Natural killer cell (primary cell): ENCODE results near the gene GSTP1. TPM values are rescaled to one million over a fixed set of nuclear protein-coding genes. Genes with fewer than 3 reads are reported as not detected.
A peak's percentile ranks its signal among the peaks of the same experiment; 100 is the strongest.

Experiments
- ATAC-seq, 3 donors: fragments of 150-1000 bp in 2 of 3; fragments of 200-7000 bp in 1 of 3; cut with Tn5 transposase; 1 replicate in 1 of 3; 2 replicates in 2 of 3; pipeline ENCODE4 v1.10.0; 2021; ENCODE audit warnings: mild to moderate bottlenecking in 2 of 3, moderate library complexity in 2 of 3
- DNase-seq, 2 donors: peaks; one replicate each; pipeline versions ENCODE4 v3.0.0 to v3.0.0-alpha.2; 2013 to 2021; ENCODE audit warnings: mixed read lengths in 1 of 2
- H3K27ac ChIP-seq: one replicate; pipeline ENCODE4 v1.5.1; 2013; ENCODE audit warnings: mild to moderate bottlenecking, low read length
- H3K27me3 ChIP-seq: one replicate; pipeline ENCODE4 v1.6.1; 2013; ENCODE audit warnings: low read length; ENCODE audit not compliant: control insufficient read depth, insufficient read depth
- H3K36me3 ChIP-seq: one replicate; pipeline ENCODE4 v1.6.1; 2013; ENCODE audit warnings: low read length; ENCODE audit not compliant: control insufficient read depth, insufficient read depth
- H3K4me1 ChIP-seq: one replicate; pipeline ENCODE4 v1.6.1; 2013; ENCODE audit warnings: low read length; ENCODE audit not compliant: control insufficient read depth, insufficient read depth
- H3K4me3 ChIP-seq: one replicate; pipeline ENCODE4 v1.5.1; 2013; ENCODE audit warnings: low read length
- H3K9me3 ChIP-seq: one replicate; pipeline ENCODE4 v1.6.1; 2013; ENCODE audit warnings: low read length; ENCODE audit not compliant: control insufficient read depth, insufficient read depth
- H3K27ac Mint-ChIP-seq, 2 donors: one replicate each; pipeline ENCODE4 v1.8.0; 2022; ENCODE audit warnings: mild to moderate bottlenecking in 2 of 2, mixed read lengths in 2 of 2, moderate library complexity in 1 of 2
- H3K27me3 Mint-ChIP-seq, 2 donors: one replicate each; pipeline ENCODE4 v1.8.0; 2022; ENCODE audit warnings: low read depth in 2 of 2, mixed read lengths in 2 of 2
- H3K36me3 Mint-ChIP-seq: one replicate; pipeline ENCODE4 v1.8.0; 2022; ENCODE audit warnings: mixed read lengths
- H3K4me1 Mint-ChIP-seq, 2 donors: one replicate each; pipeline ENCODE4 v1.8.0; 2022; ENCODE audit warnings: mixed read lengths in 2 of 2
- H3K4me3 Mint-ChIP-seq: one replicate; pipeline ENCODE4 v1.8.0; 2022; ENCODE audit warnings: mild to moderate bottlenecking, moderate library complexity, mixed read lengths
- H3K9me3 Mint-ChIP-seq, 2 donors: one replicate each; pipeline ENCODE4 v1.8.0; 2022; ENCODE audit warnings: mixed read lengths in 2 of 2
- WGBS: methylation state at CpG from one replicate; pipeline ENCODE4 v1.1.7; 2013; ENCODE audit warnings: missing lambda C conversion rate; ENCODE audit not compliant: insufficient coverage; 5-methylcytosine and 5-hydroxymethylcytosine counted together
- intact Hi-C: fragments of 100-400 bp; cut with micrococcal nuclease; formaldehyde crosslinking; loops from one replicate; pipeline ENCODE4 v1.14.2; 2022
- total RNA-seq, 4 donors: library from RNA; stranded (reverse); fragments of 120-200 nt in 1 of 4; gene quantifications; one replicate each; pipeline versions ENCODE4 v1.2.3 to v1.2.4, GENCODE V29; 2013 to 2022
- TF ChIP-seq, protein P1 (sequence below): fragments of 200-600 bp; IDR thresholded peaks from one replicate; pipeline ENCODE4 v1.8.0; 2022; ENCODE audit warnings: antibody characterized with exemption

Gene GSTP1
- total RNA-seq, 3 donors from 2014 or later (not counting 1 experiment from before 2014, with no cell fraction given), result 172 to 218 (median 212) TPM

GRCh38 chr11:67606492-67607295 is 23.1 kb downstream of the GSTP1 start, which contains the start of gene NDUFV1:
Gene NDUFV1, plus strand, starts transcription at chr11:67606936. Its CDS starts 69 bp downstream, at chr11:67607005.
- H3K27ac ChIP-seq, result peak within 1 kb of the TSS; percentile 51
- Mint-ChIP-seq H3K4me1 (peaks cover 10 to 16% of the 10 kb centered on the region in 2 donors), H3K4me3 (peak within 1 kb of the TSS; percentile 91), H3K27me3 (no peaks in the 10 kb centered on the region), H3K36me3 (no peaks in the 10 kb centered on the region), H3K9me3 (no peaks in the 10 kb centered on the region), H3K27ac (peak within 1 kb of the TSS; percentile 78 to 91)
- ATAC-seq (peak; percentile 98 to 99 (median 99)), DNase-seq (peak; percentile 94 to 98)
- H3K4me3 ChIP-seq, result peak within 1 kb of the TSS; percentile 55
- peaks cover 32% of the 10 kb centered on the region for H3K36me3 ChIP-seq
- H3K27me3 ChIP-seq, result no peaks in the 10 kb centered on the region
- WGBS, result under 1% methylated on average over 69 of the region's 69 CpGs
- TF ChIP-seq, protein P1, sequence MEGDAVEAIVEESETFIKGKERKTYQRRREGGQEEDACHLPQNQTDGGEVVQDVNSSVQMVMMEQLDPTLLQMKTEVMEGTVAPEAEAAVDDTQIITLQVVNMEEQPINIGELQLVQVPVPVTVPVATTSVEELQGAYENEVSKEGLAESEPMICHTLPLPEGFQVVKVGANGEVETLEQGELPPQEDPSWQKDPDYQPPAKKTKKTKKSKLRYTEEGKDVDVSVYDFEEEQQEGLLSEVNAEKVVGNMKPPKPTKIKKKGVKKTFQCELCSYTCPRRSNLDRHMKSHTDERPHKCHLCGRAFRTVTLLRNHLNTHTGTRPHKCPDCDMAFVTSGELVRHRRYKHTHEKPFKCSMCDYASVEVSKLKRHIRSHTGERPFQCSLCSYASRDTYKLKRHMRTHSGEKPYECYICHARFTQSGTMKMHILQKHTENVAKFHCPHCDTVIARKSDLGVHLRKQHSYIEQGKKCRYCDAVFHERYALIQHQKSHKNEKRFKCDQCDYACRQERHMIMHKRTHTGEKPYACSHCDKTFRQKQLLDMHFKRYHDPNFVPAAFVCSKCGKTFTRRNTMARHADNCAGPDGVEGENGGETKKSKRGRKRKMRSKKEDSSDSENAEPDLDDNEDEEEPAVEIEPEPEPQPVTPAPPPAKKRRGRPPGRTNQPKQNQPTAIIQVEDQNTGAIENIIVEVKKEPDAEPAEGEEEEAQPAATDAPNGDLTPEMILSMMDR, result peak; percentile 74
- intact Hi-C loops, result loop anchor here (5.0 kb wide), 1 partner anchor 34 kb away; no protein-coding TSS in a partner anchor
- peaks cover 23% of the 10 kb centered on the region for H3K4me1 ChIP-seq
- H3K9me3 ChIP-seq, result no peaks in the 10 kb centered on the region

DNA sequence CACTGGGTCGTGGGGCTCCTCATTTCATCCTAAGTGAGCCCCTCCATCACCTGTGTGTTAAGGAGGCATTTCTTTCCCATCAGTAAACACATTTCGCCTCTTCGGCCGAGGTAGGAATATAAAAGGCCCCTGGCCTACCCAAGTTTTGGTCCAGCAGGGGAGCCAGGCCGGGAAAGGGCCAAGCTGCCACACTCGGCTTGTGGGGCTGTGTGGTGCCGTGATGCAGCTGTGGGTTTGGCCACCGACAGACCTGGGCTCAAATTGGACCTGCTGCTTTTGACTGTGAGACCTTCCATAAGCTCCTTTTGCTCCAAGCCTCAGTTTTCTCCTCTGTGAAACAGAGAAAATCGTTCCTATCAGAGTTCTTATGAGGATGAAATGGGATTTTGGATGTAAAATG is 23.9 kb downstream of the GSTP1 start:
- H3K4me3 Mint-ChIP-seq, result peak overlapping the region; percentile 91
- H3K4me3 ChIP-seq, result peak overlapping the region; percentile 55
- intact Hi-C loops, result loop anchor here (5.0 kb wide), 1 partner anchor 35 kb away; no protein-coding TSS in a partner anchor
- peaks cover 10 to 18% of the 10 kb centered on the region in 2 donors for H3K4me1 Mint-ChIP-seq
- H3K27me3 Mint-ChIP-seq, result no peaks in the 10 kb centered on the region
- 66% methylated on average over 9 of the region's 9 CpGs for WGBS
- peak overlapping the region; percentile 78 to 91 for H3K27ac Mint-ChIP-seq
- H3K9me3 ChIP-seq, result no peaks in the 10 kb centered on the region
- ATAC-seq, result no peak
- no peak for DNase-seq
- H3K9me3 Mint-ChIP-seq, result no peaks in the 10 kb centered on the region
- H3K27ac ChIP-seq, result peak overlapping the region; percentile 51
- H3K36me3 Mint-ChIP-seq, result no peaks in the 10 kb centered on the region
- H3K27me3 ChIP-seq, result no peaks in the 10 kb centered on the region
- H3K4me1 ChIP-seq, result peaks cover 24% of the 10 kb centered on the region
- peaks cover 40% of the 10 kb centered on the region for H3K36me3 ChIP-seq
- TF ChIP-seq, protein P1, result no peak

GRCh38 chr11:67608486-67608885 is 24.9 kb downstream of the GSTP1 start:
- H3K4me1 ChIP-seq, result peaks cover 34% of the 10 kb centered on the region
- H3K9me3 ChIP-seq, result no peaks in the 10 kb centered on the region
- Mint-ChIP-seq H3K4me1 (peaks cover 15 to 28% of the 10 kb centered on the region in 2 donors), H3K9me3 (no peaks in the 10 kb centered on the region), H3K4me3 (peak overlapping the region; percentile 28), H3K27ac (peak overlapping the region; percentile 51 to 64), H3K27me3 (no peaks in the 10 kb centered on the region), H3K36me3 (no peaks in the 10 kb centered on the region)
- no peaks in the 10 kb centered on the region for H3K27me3 ChIP-seq
- TF ChIP-seq, protein P1, result no peak
- 96% methylated on average over 8 of the region's 8 CpGs for WGBS
- no peak overlapping the region for H3K4me3 ChIP-seq
- ATAC-seq (no peak), DNase-seq (no peak)
- H3K36me3 ChIP-seq, result peaks cover 49% of the 10 kb centered on the region
- intact Hi-C loops, result loop anchor here (5.0 kb wide), 1 partner anchor 36 kb away; no protein-coding TSS in a partner anchor
- no peak overlapping the region for H3K27ac ChIP-seq
